Measurements from ENCODE around the gene DVL1. TPM values are rescaled to one million over a fixed set of nuclear protein-coding genes. Genes with fewer than 3 reads are reported as not detected.

The DVL1 gene
- total RNA-seq, 1 donor from 2014 or later = 78.6 TPM

- H3K4me3 ChIP-seq (ENCODE audit: low read depth, low read length) = no peak overlapping the region
- DNase-seq (ENCODE audit: low read depth) = no peak
- TF ChIP-seq CTCF (conservative IDR thresholded peaks at IDR 0.05; ENCODE audit: low read depth, low read length) = no peak
Measured at GRCh38 chr1:1340791-1341548, 8.2 kb downstream of the DVL1 start.

- TF ChIP-seq CTCF (conservative IDR thresholded peaks at IDR 0.05; ENCODE audit: low read depth, low read length) = no peak
- no peak overlapping the region for H3K4me3 ChIP-seq (ENCODE audit: low read depth, low read length)
- DNase-seq (ENCODE audit: low read depth) = no peak
Measured at GRCh38 chr1:1340185-1340584, 9.0 kb downstream of the DVL1 start.

- no peak for TF ChIP-seq CTCF (conservative IDR thresholded peaks at IDR 0.05; ENCODE audit: low read depth, low read length)
- no peak for DNase-seq (ENCODE audit: low read depth)
- H3K4me3 ChIP-seq (ENCODE audit: low read depth, low read length) = no peak overlapping the region
Measured at GRCh38 chr1:1338278-1338677, 10.9 kb downstream of the DVL1 start.

- DNase-seq (ENCODE audit: low read depth) = no peak
- TF ChIP-seq CTCF (conservative IDR thresholded peaks at IDR 0.05; ENCODE audit: low read depth, low read length) = no peak
- no peak overlapping the region for H3K4me3 ChIP-seq (ENCODE audit: low read depth, low read length)
Measured at GRCh38 chr1:1337793-1338147, 11.4 kb downstream of the DVL1 start.

- no peak overlapping the region for H3K4me3 ChIP-seq (ENCODE audit: low read depth, low read length)
- no peak for TF ChIP-seq CTCF (conservative IDR thresholded peaks at IDR 0.05; ENCODE audit: low read depth, low read length)
- no peak for DNase-seq (ENCODE audit: low read depth)
Measured at GRCh38 chr1:1336931-1337792, 12.1 kb downstream of the DVL1 start.

GRCh38 chr1:1336446-1336845, 12.8 kb downstream of the DVL1 start:
- no peak for TF ChIP-seq CTCF (conservative IDR thresholded peaks at IDR 0.05; ENCODE audit: low read depth, low read length)
- no peak for DNase-seq (ENCODE audit: low read depth)

More at GRCh38 chr1:1336446-1336845, 12.8 kb downstream of the DVL1 start:
- H3K4me3 ChIP-seq (ENCODE audit: low read depth, low read length) = no peak overlapping the region

All from epithelial cell of proximal tubule (primary cell).